Measurements from ENCODE around the gene SBNO2. TPM values are rescaled to one million over a fixed set of nuclear protein-coding genes. Genes with fewer than 3 reads are reported as not detected.
A peak's percentile ranks its signal among the peaks of the same experiment; 100 is the strongest.

The SBNO2 gene
- total and polyA plus RNA-seq, 2 donors (not counting 1 experiment from before 2014, with no cell fraction given), result 42.8 to 83.3 TPM

- POLR2A ChIA-PET, result no interaction called here
- Mint-ChIP-seq H3K27me3 (no peaks in the 10 kb centered on the region), H3K27ac (no peak overlapping the region), H3K4me3 (no peak overlapping the region), H3K4me1 (peaks cover 23% of the 10 kb centered on the region), H3K9me3 (ENCODE audit: insufficient read depth) (no peaks in the 10 kb centered on the region)
- no peaks in the 10 kb centered on the region for H3K27me3 ChIP-seq (replicated peaks in 1 of 4; ENCODE audit: control extremely low read depth in 1 of 4, control insufficient read depth in 3 of 4, insufficient read depth in 4 of 4, low read length in 3 of 4)
- peaks cover 16% of the 10 kb centered on the region for H4K20me1 ChIP-seq (ENCODE audit: control insufficient read depth, insufficient read depth, low read length, poor library complexity, severe bottlenecking)
- no peak for DNase-seq
- no peak for TF ChIP-seq CTCF (IDR thresholded peaks at IDR 0.05)
- no peak for TF ChIP-seq EZH2 (IDR thresholded peaks at IDR 0.05; ENCODE audit: borderline replicate concordance, insufficient read depth, low read depth, low read length, poor library complexity, severe bottlenecking)
- no peak for ATAC-seq (ENCODE audit: low read depth)
- no peaks in the 10 kb centered on the region for H3K36me3 ChIP-seq (replicated peaks in 1 of 2; ENCODE audit: control extremely low read depth in 1 of 2, control insufficient read depth in 1 of 2, extremely low read depth in 1 of 2, insufficient read depth in 2 of 2, low read length in 1 of 2)
- no peak overlapping the region for H3K4me3 ChIP-seq (ENCODE audit: control extremely low read depth in 1 of 5, extremely low read depth in 1 of 5, insufficient read depth in 1 of 5, low read depth in 2 of 5, low read length in 4 of 5)
- WGBS (ENCODE audit: insufficient coverage), result 16% methylated on average over 12 of the region's 12 CpGs
- H3K9me3 ChIP-seq (ENCODE audit: control extremely low read depth in 1 of 3, control insufficient read depth in 2 of 3, insufficient read depth in 1 of 3, low read length in 2 of 3), result peaks cover 0 to 9% (median 0%) of the 10 kb centered on the region in 3 donors
- peak overlapping the region in 1 of 2 donors; percentile 37 for H3K27ac ChIP-seq (ENCODE audit: low read length in 2 of 2)
- no peak overlapping the region for H2AFZ ChIP-seq (ENCODE audit: insufficient read depth, low read depth, low read length, poor library complexity, severe bottlenecking)
- H3K9ac ChIP-seq (ENCODE audit: low read length), result no peak overlapping the region
- peak overlapping the region; percentile 53 for H3K4me2 ChIP-seq (replicated peaks; ENCODE audit: low read depth, low read length, poor library complexity, severe bottlenecking)
- peaks cover 40% of the 10 kb centered on the region for H3K79me2 ChIP-seq (ENCODE audit: control insufficient read depth, insufficient read depth, low read length)
- peaks cover 31 to 40% of the 10 kb centered on the region in 2 donors for H3K4me1 ChIP-seq (ENCODE audit: control insufficient read depth in 2 of 2, insufficient read depth in 2 of 2, low read length in 2 of 2)
- CTCF ChIA-PET, result no interaction called here
- intact Hi-C loops (cut with micrococcal nuclease), result no loop called here
Measured at GRCh38 chr19:1136201-1136600, 37.9 kb downstream of the SBNO2 start.

GRCh38 chr19:1135454-1135853 is 38.6 kb downstream of the SBNO2 start:
- Histone ChIP-seq H3K79me2 (ENCODE audit: control insufficient read depth, insufficient read depth, low read length) (peaks cover 47% of the 10 kb centered on the region), H4K20me1 (ENCODE audit: control insufficient read depth, insufficient read depth, low read length, poor library complexity, severe bottlenecking) (peaks cover 23% of the 10 kb centered on the region), H3K4me1 (ENCODE audit: control insufficient read depth in 2 of 2, insufficient read depth in 2 of 2, low read length in 2 of 2) (peaks cover 38 to 48% of the 10 kb centered on the region in 2 donors), H3K9ac (ENCODE audit: low read length) (no peak overlapping the region), H2AFZ (ENCODE audit: insufficient read depth, low read depth, low read length, poor library complexity, severe bottlenecking) (no peak overlapping the region), H3K27me3 (replicated peaks in 1 of 4; ENCODE audit: control extremely low read depth in 1 of 4, control insufficient read depth in 3 of 4, insufficient read depth in 4 of 4, low read length in 3 of 4) (no peaks in the 10 kb centered on the region), H3K27ac (ENCODE audit: low read length in 2 of 2) (peak overlapping the region in 1 of 2 donors; percentile 37), H3K9me3 (ENCODE audit: control extremely low read depth in 1 of 3, control insufficient read depth in 2 of 3, insufficient read depth in 1 of 3, low read length in 2 of 3) (peaks cover 0 to 9% (median 0%) of the 10 kb centered on the region in 3 donors), H3K4me2 (replicated peaks; ENCODE audit: low read depth, low read length, poor library complexity, severe bottlenecking) (peak overlapping the region; percentile 53), H3K4me3 (ENCODE audit: control extremely low read depth in 1 of 5, extremely low read depth in 1 of 5, insufficient read depth in 1 of 5, low read depth in 2 of 5, low read length in 4 of 5) (no peak overlapping the region), H3K36me3 (replicated peaks in 1 of 2; ENCODE audit: control extremely low read depth in 1 of 2, control insufficient read depth in 1 of 2, extremely low read depth in 1 of 2, insufficient read depth in 2 of 2, low read length in 1 of 2) (no peaks in the 10 kb centered on the region)
- WGBS (ENCODE audit: insufficient coverage), result 91% methylated on average over 12 of the region's 17 CpGs
- no peak for TF ChIP-seq CTCF (IDR thresholded peaks at IDR 0.05)
- no peak for TF ChIP-seq EZH2 (IDR thresholded peaks at IDR 0.05; ENCODE audit: borderline replicate concordance, insufficient read depth, low read depth, low read length, poor library complexity, severe bottlenecking)
- H3K27me3 Mint-ChIP-seq, result no peaks in the 10 kb centered on the region
- peaks cover 29% of the 10 kb centered on the region for H3K4me1 Mint-ChIP-seq
- CTCF ChIA-PET, result interaction anchor here (0.9 kb wide), 1 partner anchor 59 kb away, joined by 4 read pairs; no protein-coding TSS in a partner anchor
- no peak for ATAC-seq (ENCODE audit: low read depth)
- H3K27ac Mint-ChIP-seq, result peak overlapping the region; percentile 15
- POLR2A ChIA-PET, result no interaction called here
- H3K9me3 Mint-ChIP-seq (ENCODE audit: insufficient read depth), result no peaks in the 10 kb centered on the region
- intact Hi-C loops (cut with micrococcal nuclease), result no loop called here
- H3K4me3 Mint-ChIP-seq, result no peak overlapping the region
- DNase-seq, result no peak
